Sigmoid colon (tissue), 4 donors: ENCODE measurements around the gene RASSF4.

ENCODE experiments used
- POLR2A ChIP-seq, 2 donors: fragments of 450-650 bp; IDR thresholded peaks; one replicate each; pipeline ENCODE4 v1.6.1; 2016; ENCODE audit warnings: antibody characterized with exemption in 2 of 2, mild to moderate bottlenecking in 2 of 2, moderate library complexity in 2 of 2
- POLR2AphosphoS5 ChIP-seq, 4 donors: sonication (generic); formaldehyde crosslinking; IDR thresholded peaks; one replicate each; pipeline ENCODE4 v1.6.1; 2017; ENCODE audit warnings: antibody characterized with exemption in 4 of 4

DNA sequence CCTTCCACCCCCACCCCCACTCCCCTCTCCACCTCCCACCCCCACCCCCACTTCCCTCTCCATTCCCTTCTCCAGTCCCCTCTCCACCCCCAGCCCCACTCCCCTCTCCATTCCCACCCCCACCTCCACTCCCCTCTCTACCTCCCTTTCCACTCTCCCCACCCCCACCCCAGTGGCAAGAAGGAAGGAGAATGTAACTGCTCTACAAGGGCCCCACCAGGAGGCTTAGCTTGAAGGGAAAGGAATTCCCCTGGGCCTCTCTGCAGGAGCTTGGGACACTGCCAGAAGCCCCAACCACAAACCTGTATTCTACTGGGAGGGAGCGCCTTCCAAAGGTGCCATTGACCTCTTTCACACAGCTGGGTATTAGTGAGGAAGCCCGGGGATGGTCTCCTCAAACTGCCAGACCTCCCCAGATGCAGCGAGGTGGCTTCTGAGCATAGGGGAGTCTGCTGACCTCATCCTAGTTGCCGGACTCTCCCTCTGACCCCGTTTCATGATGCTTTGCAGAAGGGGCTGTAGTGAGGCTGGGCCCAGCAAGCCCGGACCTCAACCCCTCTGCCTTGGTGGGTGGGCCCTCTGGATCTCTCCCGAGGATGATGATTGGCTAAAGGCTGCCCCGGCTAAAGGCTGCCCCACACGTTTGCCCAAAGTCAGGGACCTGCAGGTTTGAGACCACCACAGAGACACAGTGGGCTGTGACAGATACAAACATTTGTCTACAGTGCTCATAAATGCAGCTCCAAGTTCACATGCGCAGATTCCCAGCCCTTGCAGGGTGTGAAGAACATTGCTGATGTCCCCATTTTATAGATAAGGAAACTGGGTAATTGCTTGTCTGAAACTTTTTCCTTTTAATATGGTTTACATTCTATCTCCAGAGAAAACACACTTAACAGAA lies 16.1 kb downstream of the RASSF4 start:
- TF ChIP-seq POLR2A (IDR thresholded peaks at IDR 0.05) (no peak), POLR2AphosphoS5 (IDR thresholded peaks at IDR 0.05) (peak; percentile 22 to 64 (median 46))
